Lower leg skin (tissue), 4 donors: Measurements from ENCODE around the gene CDK18. TPM values are rescaled to one million over a fixed set of nuclear protein-coding genes. Genes with fewer than 3 reads are reported as not detected.

ENCODE experiments used
- DNase-seq, 2 donors: peaks; one replicate each; pipeline ENCODE4 v3.0.0-alpha.2; 2019; ENCODE audit warnings: low spot score in 2 of 2
- H3K4me3 ChIP-seq: fragments of 200-600 bp; sonication (generic); 2 replicates; pipeline ENCODE4 v1.5.1; 2017; ENCODE audit warnings: mild to moderate bottlenecking, low read depth; ENCODE audit not compliant: poor library complexity, severe bottlenecking
- CTCF ChIP-seq, 3 donors: fragments of 450-650 bp; IDR thresholded peaks; one replicate each; pipeline ENCODE4 v1.5.1; 2016; ENCODE audit warnings: antibody characterized with exemption in 3 of 3, mild to moderate bottlenecking in 3 of 3, moderate library complexity in 2 of 3
- POLR2A ChIP-seq, 2 donors: fragments of 450-650 bp; IDR thresholded peaks; one replicate each; pipeline ENCODE4 v1.6.1; 2016 to 2017; ENCODE audit warnings: antibody characterized with exemption in 2 of 2, mild to moderate bottlenecking in 1 of 2, moderate library complexity in 1 of 2
- WGBS, 2 donors: methylation state at CpG; one replicate each; pipeline ENCODE4 v1.1.5; 2018; 5-methylcytosine and 5-hydroxymethylcytosine counted together
- intact Hi-C: fragments of 100-400 bp; cut with DNase I; formaldehyde crosslinking; loops from one replicate; pipeline ENCODE4 v1.15.0; 2023; ENCODE audit warnings: low total_unique reads
- total RNA-seq, 4 donors: library from RNA; depleted of rRNA; stranded (reverse); fragments of >200 nt; gene quantifications; one replicate each; pipeline ENCODE4 v1.1.0, GENCODE V29; 2016

Gene CDK18
- total RNA-seq, 4 donors from 2014 or later, result 4.5 to 6.5 (median 5.1) TPM

DNA sequence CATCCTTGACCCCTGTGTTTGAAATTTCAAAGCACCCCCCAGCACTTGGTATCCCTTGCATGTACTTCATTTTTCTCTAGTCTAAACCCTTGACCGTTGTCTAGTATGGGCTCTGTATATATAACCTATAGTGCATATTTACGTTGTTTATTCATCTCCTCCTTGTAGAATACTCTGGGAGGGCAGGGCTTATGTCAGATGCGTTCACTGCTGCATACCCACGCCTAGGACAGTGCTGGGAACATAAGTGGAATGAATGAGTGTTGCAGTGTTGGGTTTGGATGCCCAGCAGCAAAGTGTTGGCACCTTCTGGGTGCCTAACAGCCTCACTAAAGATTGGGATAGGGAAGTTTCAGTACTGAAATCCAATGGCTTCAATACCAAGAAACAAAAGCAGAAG lies 31.0 kb upstream of the CDK18 start:
- WGBS, 2 donors, result 51 to 52% methylated on average over 4 of the region's 4 CpGs
- H3K4me3 ChIP-seq, result no peak overlapping the region
- DNase-seq, result no peak
- intact Hi-C loops, result no loop called here
- TF ChIP-seq POLR2A (IDR thresholded peaks at IDR 0.05) (no peak), CTCF (IDR thresholded peaks at IDR 0.05) (no peak)

GRCh38 chr1:205473966-205474365 lies 30.5 kb upstream of the CDK18 start:
- intact Hi-C loops, result no loop called here
- no peak for TF ChIP-seq CTCF (IDR thresholded peaks at IDR 0.05)
- TF ChIP-seq POLR2A (IDR thresholded peaks at IDR 0.05), result no peak
- WGBS, 2 donors, result 87 to 92% methylated on average over 7 of the region's 7 CpGs
- no peak overlapping the region for H3K4me3 ChIP-seq
- DNase-seq, result no peak

DNA sequence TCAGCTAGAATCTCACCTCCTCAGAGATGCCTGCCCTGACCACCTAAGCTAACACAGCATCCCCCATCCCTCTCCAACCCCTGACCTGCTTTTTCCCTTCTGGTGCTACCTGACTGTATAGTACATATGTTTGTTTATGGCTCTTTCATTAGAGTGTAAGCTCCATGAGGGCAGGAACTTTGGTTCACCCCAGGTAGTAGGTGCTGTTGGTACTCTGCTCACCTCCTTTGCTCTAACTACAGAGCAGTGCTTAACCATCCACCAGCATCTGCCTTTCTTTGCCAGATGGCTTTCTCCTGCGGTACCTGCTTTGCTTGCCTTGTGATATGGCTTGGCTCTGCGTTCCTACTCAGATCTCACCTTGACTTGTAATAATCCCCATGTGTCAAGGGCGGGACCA lies 29.9 kb upstream of the CDK18 start:
- WGBS, 2 donors, result 88 to 96% methylated on average over 3 of the region's 3 CpGs
- DNase-seq, result no peak
- TF ChIP-seq POLR2A (IDR thresholded peaks at IDR 0.05), result no peak
- no peak for TF ChIP-seq CTCF (IDR thresholded peaks at IDR 0.05)
- intact Hi-C loops, result no loop called here
- H3K4me3 ChIP-seq, result no peak overlapping the region

DNA sequence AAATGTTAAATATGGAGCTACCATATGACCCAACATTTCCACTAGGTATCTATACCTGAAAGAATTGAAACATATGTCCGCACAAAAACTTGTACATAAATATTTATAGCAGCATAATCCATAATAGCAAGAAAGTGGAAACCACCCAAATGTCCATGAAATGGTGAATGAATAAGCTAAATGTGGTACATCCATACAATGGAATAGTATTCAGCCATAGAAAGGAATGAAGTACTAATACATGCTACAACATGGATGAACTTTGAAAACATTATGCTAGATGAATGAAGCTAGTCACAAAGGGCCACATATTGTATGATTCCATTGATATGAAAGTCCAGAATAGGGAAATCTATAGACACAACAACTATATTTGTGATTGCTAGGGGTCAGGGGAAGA lies 28.6 kb upstream of the CDK18 start:
- intact Hi-C loops, result no loop called here
- TF ChIP-seq CTCF (IDR thresholded peaks at IDR 0.05) (no peak), POLR2A (IDR thresholded peaks at IDR 0.05) (no peak)
- no peak for DNase-seq
- H3K4me3 ChIP-seq, result no peak overlapping the region
- 100% methylated on average over 1 of the region's 1 CpG for WGBS, 2 donors

DNA sequence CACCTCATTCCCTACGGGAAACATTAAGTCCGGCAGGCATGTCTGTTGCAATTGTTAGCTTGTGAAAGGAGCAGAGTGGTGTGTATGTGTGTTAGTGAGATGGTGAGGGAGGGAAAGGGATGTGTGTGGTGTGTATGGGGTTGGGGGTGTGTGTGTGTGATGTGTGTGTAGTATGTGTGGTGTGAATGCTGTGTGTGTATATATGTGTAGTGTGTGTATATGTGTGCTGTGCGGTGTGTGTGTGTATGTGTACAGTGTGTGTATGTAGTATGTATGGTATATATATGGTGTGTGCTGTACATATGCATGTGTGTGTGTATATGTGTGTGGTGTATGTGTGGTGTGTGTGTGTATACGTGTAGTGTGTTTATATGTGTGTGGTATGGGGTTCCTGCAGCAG lies 27.8 kb upstream of the CDK18 start:
- intact Hi-C loops, result no loop called here
- TF ChIP-seq CTCF (IDR thresholded peaks at IDR 0.05) (no peak), POLR2A (IDR thresholded peaks at IDR 0.05) (no peak)
- WGBS, 2 donors, result 92 to 94% methylated on average over 4 of the region's 4 CpGs
- H3K4me3 ChIP-seq, result no peak overlapping the region
- no peak for DNase-seq

- intact Hi-C loops, result no loop called here
- no peak overlapping the region for H3K4me3 ChIP-seq
- DNase-seq, result no peak
- TF ChIP-seq CTCF (IDR thresholded peaks at IDR 0.05) (no peak), POLR2A (IDR thresholded peaks at IDR 0.05) (no peak)
- 66 to 83% methylated on average over 3 to 6 of the region's 6 CpGs for WGBS, 2 donors
Observed at GRCh38 chr1:205477121-205477758, 27.2 kb upstream of the CDK18 start.
